Measurements from ENCODE around the gene PAEP. TPM values are rescaled to one million over a fixed set of nuclear protein-coding genes. Genes with fewer than 3 reads are reported as not detected.
"Not testable (repeated sequence)": the region's sequence is repeated elsewhere in the genome, so short reads cannot be mapped to it uniquely, and the experiment has no call there.

Gene PAEP
- total and polyA plus RNA-seq, 2 donors: not detected

- not testable (repeated sequence) for DNase-seq (ENCODE audit: extremely low spot score); H3K27ac ChIP-seq (ENCODE audit: low read depth); H3K4me1 ChIP-seq (ENCODE audit: insufficient read depth); H3K36me3 ChIP-seq (ENCODE audit: insufficient read depth); H3K4me3 ChIP-seq (ENCODE audit: low read depth, low read length)
- 27% methylated on average over 10 of the region's 10 CpGs for WGBS
Observed at GRCh38 chr9:135534192-135534711, 27.3 kb upstream of the PAEP start.

- H3K4me1 ChIP-seq (ENCODE audit: insufficient read depth); H3K27ac ChIP-seq (ENCODE audit: low read depth); H3K36me3 ChIP-seq (ENCODE audit: insufficient read depth); DNase-seq (ENCODE audit: extremely low spot score); H3K4me3 ChIP-seq (ENCODE audit: low read depth, low read length): not testable (repeated sequence)
- WGBS: 66% methylated on average over 4 of the region's 4 CpGs
Observed at GRCh38 chr9:135534826-135535225, 26.7 kb upstream of the PAEP start.

- not testable (repeated sequence) for H3K4me3 ChIP-seq (ENCODE audit: low read depth, low read length); H3K36me3 ChIP-seq (ENCODE audit: insufficient read depth); H3K27ac ChIP-seq (ENCODE audit: low read depth); DNase-seq (ENCODE audit: extremely low spot score); H3K4me1 ChIP-seq (ENCODE audit: insufficient read depth)
- WGBS: 76% methylated on average over 13 of the region's 13 CpGs
Observed at GRCh38 chr9:135535631-135536030, 25.9 kb upstream of the PAEP start.

DNA sequence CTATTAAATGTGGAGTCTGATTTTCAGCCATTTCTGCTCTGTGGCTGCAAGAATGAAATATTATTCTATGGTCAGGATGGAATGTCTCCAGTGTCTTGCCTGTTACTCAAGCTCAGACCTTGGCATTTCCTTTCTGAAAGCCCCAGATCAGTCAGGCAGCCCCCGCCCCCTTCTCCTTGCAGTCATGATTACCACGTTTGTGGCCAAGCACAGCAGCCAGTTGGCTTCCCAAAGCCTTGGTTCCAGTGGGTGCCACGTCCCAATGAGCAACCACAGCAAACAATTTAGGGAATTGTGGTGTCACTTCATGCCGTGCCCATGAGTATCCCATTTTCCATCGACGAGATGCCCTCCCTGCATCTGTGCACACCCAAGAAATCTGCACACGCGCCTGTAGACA lies 25.3 kb upstream of the PAEP start:
- no peaks in the 10 kb centered on the region for H3K4me1 ChIP-seq (ENCODE audit: insufficient read depth)
- H3K36me3 ChIP-seq (ENCODE audit: insufficient read depth): no peaks in the 10 kb centered on the region
- DNase-seq (ENCODE audit: extremely low spot score): no peak
- no peak overlapping the region for H3K4me3 ChIP-seq (ENCODE audit: low read depth, low read length)
- H3K27ac ChIP-seq (ENCODE audit: low read depth): no peak overlapping the region
- WGBS: 74% methylated on average over 8 of the region's 8 CpGs

DNA sequence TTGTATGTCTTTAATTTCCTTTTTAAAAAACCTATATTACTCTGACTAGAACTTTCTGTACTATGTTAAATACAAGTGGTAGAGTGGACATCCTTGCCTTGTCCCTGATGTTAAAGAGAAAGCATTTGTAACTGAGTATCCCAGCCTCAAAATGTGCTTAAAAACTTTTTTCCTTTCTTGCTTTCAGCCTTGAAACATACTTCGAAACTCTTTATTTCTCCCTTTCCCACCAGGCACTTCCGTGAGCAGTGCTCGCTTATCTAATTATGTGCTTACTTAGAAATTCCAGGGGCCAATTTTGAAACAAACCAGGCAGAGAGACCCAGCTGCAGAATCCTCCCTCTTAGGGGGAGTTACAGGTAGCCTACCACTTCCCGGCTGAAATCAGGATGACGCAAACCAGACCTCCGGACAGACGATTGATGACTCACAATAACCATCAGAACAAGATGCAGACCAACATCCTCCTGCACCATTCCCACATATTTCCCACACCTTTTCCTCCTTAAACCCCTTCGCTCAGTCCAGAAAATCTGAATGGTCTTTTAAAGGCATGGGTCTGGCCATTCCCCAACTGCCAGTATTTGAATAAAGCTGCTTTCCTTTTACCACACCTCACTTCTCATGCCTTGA lies 18.2 kb upstream of the PAEP start:
- H3K4me1 ChIP-seq (ENCODE audit: insufficient read depth); H3K4me3 ChIP-seq (ENCODE audit: low read depth, low read length); H3K27ac ChIP-seq (ENCODE audit: low read depth); DNase-seq (ENCODE audit: extremely low spot score); H3K36me3 ChIP-seq (ENCODE audit: insufficient read depth): not testable (repeated sequence)
- WGBS: 32% methylated on average over 8 of the region's 8 CpGs

- Histone ChIP-seq H3K27ac (ENCODE audit: low read depth) (no peak overlapping the region), H3K4me3 (ENCODE audit: low read depth, low read length) (no peak overlapping the region), H3K36me3 (ENCODE audit: insufficient read depth) (no peaks in the 10 kb centered on the region), H3K4me1 (ENCODE audit: insufficient read depth) (no peaks in the 10 kb centered on the region)
- 77% methylated on average over 18 of the region's 18 CpGs for WGBS
- no peak for DNase-seq (ENCODE audit: extremely low spot score)
Observed at GRCh38 chr9:135544981-135545635, 16.4 kb upstream of the PAEP start.

GRCh38 chr9:135545646-135546176 lies 15.8 kb upstream of the PAEP start, which contains the start of gene OBP2A:
OBP2A (plus strand) TSS chr9:135546126; CDS start chr9:135546181, 55 bp downstream.
- DNase-seq (ENCODE audit: extremely low spot score); H3K4me3 ChIP-seq (ENCODE audit: low read depth, low read length); H3K27ac ChIP-seq (ENCODE audit: low read depth); H3K36me3 ChIP-seq (ENCODE audit: insufficient read depth); H3K4me1 ChIP-seq (ENCODE audit: insufficient read depth): not testable (repeated sequence)
- WGBS: 63% methylated on average over 14 of the region's 19 CpGs

DNA sequence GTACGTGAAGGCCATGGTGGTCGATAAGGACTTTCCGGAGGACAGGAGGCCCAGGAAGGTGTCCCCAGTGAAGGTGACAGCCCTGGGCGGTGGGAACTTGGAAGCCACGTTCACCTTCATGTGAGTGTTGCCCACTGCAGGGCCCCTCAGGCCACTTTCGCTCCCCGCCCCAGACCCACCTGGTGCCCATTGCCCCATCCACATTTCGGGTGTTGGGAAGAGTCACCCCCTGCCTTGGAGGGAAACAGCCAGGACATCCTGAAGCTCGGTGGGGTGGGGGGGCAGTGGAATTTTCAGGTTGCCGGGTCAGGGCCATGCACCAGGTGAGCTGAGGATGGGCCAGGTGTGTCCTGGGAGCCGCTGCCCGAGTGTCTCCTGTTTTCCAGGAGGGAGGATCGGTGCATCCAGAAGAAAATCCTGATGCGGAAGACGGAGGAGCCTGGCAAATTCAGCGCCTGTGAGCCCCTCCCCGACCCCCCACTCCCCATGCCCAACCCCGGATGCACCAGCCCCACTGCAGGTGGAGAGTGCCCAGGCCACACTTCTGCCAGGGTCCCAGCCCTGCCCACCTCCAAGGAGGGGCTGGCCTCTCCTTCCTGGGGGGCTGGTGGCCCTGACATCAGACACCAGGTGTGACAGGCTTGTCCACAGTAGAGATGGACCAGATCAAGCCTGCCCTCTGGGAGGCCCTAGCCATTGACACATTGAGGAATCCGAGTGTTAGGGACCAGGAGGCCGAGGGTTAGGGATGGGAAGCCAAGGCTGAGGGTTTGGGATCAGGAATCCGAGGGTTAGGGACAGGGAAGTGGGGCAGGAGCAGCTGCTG lies 14.6 kb upstream of the PAEP start:
- not testable (repeated sequence) for DNase-seq (ENCODE audit: extremely low spot score); H3K27ac ChIP-seq (ENCODE audit: low read depth); H3K4me3 ChIP-seq (ENCODE audit: low read depth, low read length); H3K36me3 ChIP-seq (ENCODE audit: insufficient read depth); H3K4me1 ChIP-seq (ENCODE audit: insufficient read depth)
- WGBS: 87% methylated on average over 20 of the region's 21 CpGs

GRCh38 chr9:135547756-135548736 lies 13.5 kb upstream of the PAEP start:
- H3K36me3 ChIP-seq (ENCODE audit: insufficient read depth): no peaks in the 10 kb centered on the region
- no peaks in the 10 kb centered on the region for H3K4me1 ChIP-seq (ENCODE audit: insufficient read depth)
- WGBS: 76% methylated on average over 28 of the region's 28 CpGs
- no peak overlapping the region for H3K27ac ChIP-seq (ENCODE audit: low read depth)
- H3K4me3 ChIP-seq (ENCODE audit: low read depth, low read length): no peak overlapping the region
- DNase-seq (ENCODE audit: extremely low spot score): no peak

- DNase-seq (ENCODE audit: extremely low spot score); H3K4me1 ChIP-seq (ENCODE audit: insufficient read depth); H3K36me3 ChIP-seq (ENCODE audit: insufficient read depth); H3K4me3 ChIP-seq (ENCODE audit: low read depth, low read length); H3K27ac ChIP-seq (ENCODE audit: low read depth): not testable (repeated sequence)
- 81% methylated on average over 25 of the region's 28 CpGs for WGBS
Observed at GRCh38 chr9:135549478-135550343, 11.8 kb upstream of the PAEP start.

DNA sequence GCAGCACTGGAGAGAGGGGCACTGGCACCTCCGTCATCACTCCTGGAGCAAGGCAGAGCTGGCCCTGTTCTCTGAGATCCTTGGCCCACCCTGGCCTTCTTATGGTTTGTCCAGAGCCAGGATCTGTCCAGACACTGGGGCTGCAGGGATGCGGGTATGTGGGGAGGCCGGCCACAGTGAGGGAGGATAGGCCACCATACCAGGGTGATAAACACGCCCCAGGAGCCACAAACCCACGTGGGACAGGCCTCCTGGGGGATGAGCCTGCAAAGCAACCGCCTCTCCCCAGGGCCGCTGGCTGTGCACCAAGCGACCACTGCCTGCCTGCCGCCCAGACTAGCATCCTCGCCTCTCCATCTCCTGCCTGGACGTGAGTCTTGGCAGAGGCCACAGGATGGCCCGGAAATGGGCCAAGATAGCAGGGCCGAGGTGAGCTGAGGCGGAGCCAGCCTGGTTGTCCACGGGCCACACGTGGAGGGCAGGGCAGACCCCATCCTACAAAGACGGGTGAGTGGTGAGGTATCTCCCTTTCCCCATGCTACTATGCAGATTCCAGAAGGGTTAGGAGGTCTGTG lies 11.1 kb upstream of the PAEP start:
- Histone ChIP-seq H3K27ac (ENCODE audit: low read depth) (no peak overlapping the region), H3K36me3 (ENCODE audit: insufficient read depth) (no peaks in the 10 kb centered on the region), H3K4me1 (ENCODE audit: insufficient read depth) (no peaks in the 10 kb centered on the region), H3K4me3 (ENCODE audit: low read depth, low read length) (no peak overlapping the region)
- 68% methylated on average over 17 of the region's 17 CpGs for WGBS
- no peak for DNase-seq (ENCODE audit: extremely low spot score)

GRCh38 chr9:135551031-135551430 lies 10.5 kb upstream of the PAEP start:
- Histone ChIP-seq H3K4me3 (ENCODE audit: low read depth, low read length) (no peak overlapping the region), H3K27ac (ENCODE audit: low read depth) (no peak overlapping the region), H3K4me1 (ENCODE audit: insufficient read depth) (no peaks in the 10 kb centered on the region), H3K36me3 (ENCODE audit: insufficient read depth) (no peaks in the 10 kb centered on the region)
- no peak for DNase-seq (ENCODE audit: extremely low spot score)
- WGBS: 60% methylated on average over 14 of the region's 14 CpGs

All from urinary bladder (tissue), 4 donors.